Measurements from ENCODE around the gene MAP3K12.

- no peak for TF ChIP-seq CREM (IDR thresholded peaks at IDR 0.05; ENCODE audit: low read depth)
- TF ChIP-seq YY1 (IDR thresholded peaks at IDR 0.05; ENCODE audit: low read depth, low read length): no peak
Observed at GRCh38 chr12:53524476-53524875, 25.2 kb upstream of the MAP3K12 start.
